Gastrocnemius medialis (tissue), 4 donors: ENCODE results near the gene AP1G1.

Source experiments
- CTCF ChIP-seq, 5 experiments: fragments of 450-650 bp in 3 of 5; fragments of 200-600 bp in 2 of 5; sonication (generic) in 2 of 5; IDR thresholded peaks in 4 of 5; conservative IDR thresholded peaks in 1 of 5; 1 replicate in 4 of 5; 2 replicates in 1 of 5; pipeline ENCODE4 v1.5.1; 2016 to 2019; ENCODE audit warnings: antibody characterized with exemption in 5 of 5, mild to moderate bottlenecking in 3 of 5, moderate library complexity in 3 of 5
- POLR2A ChIP-seq, 2 donors: fragments of 450-650 bp; IDR thresholded peaks; one replicate each; pipeline ENCODE4 v1.6.1; 2017; ENCODE audit warnings: antibody characterized with exemption in 2 of 2, mild to moderate bottlenecking in 2 of 2, moderate library complexity in 2 of 2

- TF ChIP-seq POLR2A (IDR thresholded peaks at IDR 0.05) (no peak), CTCF (IDR thresholded peaks at IDR 0.05 in 4 of 5, conservative IDR thresholded peaks at IDR 0.05 in 1 of 5) (no peak)
Observed at GRCh38 chr16:71788578-71788977, 20.1 kb downstream of the AP1G1 start.
